ENCODE measurements around the gene HSD11B2. TPM values are rescaled to one million over a fixed set of nuclear protein-coding genes. Genes with fewer than 3 reads are reported as not detected.

The HSD11B2 gene
- total RNA-seq, 2 donors from 2014 or later = not detected

DNA sequence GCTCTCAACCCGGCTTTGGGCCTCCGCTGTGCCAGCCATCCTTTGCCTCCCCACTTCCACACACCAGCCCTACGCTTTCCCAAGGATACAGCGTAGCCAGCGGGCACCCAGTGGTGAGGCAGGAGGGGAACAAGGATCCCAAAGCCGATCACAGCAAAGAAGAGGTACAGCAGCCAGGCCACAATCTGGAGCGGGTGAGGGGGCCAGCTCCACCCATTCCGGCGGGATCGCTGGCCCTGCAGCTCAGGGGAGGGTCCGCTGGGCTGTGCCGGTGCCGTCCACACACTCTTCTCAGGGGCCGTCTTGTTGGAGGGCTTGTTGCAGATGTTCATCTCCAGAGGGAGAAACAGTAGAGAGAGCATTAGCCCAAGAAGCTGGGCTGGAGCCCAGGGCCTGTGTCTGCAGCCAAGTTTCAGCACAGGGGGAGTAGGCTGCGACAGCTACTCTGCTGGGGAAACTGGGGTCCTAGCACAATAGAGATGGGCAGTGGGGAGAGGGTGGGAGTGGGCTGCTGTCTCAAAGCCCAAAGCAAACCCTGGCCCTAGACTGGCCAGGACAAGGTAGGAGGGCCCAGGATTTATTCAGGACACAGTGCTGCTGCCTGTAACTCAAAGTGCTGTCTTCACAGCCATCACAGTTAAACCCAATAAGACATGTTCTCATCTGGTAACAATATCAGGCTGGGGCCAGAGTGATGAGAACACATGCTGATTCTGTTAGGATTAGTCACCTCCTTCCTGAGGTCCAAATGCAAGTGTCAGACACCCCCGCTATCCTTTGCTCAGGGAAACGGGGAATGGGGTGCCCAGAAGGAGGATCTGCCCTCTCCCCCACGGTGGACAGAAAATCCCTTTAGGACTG is 24.6 kb upstream of the HSD11B2 start:
- no peak for ATAC-seq (ENCODE audit: insufficient number of reproducible peaks, low FRiP score, low read depth)
- Histone ChIP-seq H3K27me3 (replicated peaks; ENCODE audit: insufficient read depth) (no peaks in the 10 kb centered on the region), H3K9me3 (no peaks in the 10 kb centered on the region), H3K27ac (no peak overlapping the region), H3K36me3 (no peaks in the 10 kb centered on the region), H3K4me1 (ENCODE audit: control insufficient read depth in 1 of 2, low read depth in 2 of 2) (no peaks in the 10 kb centered on the region), H3K4me3 (no peak overlapping the region)
- DNase-seq (ENCODE audit: low spot score) = no peak
- TF ChIP-seq, protein P1, sequence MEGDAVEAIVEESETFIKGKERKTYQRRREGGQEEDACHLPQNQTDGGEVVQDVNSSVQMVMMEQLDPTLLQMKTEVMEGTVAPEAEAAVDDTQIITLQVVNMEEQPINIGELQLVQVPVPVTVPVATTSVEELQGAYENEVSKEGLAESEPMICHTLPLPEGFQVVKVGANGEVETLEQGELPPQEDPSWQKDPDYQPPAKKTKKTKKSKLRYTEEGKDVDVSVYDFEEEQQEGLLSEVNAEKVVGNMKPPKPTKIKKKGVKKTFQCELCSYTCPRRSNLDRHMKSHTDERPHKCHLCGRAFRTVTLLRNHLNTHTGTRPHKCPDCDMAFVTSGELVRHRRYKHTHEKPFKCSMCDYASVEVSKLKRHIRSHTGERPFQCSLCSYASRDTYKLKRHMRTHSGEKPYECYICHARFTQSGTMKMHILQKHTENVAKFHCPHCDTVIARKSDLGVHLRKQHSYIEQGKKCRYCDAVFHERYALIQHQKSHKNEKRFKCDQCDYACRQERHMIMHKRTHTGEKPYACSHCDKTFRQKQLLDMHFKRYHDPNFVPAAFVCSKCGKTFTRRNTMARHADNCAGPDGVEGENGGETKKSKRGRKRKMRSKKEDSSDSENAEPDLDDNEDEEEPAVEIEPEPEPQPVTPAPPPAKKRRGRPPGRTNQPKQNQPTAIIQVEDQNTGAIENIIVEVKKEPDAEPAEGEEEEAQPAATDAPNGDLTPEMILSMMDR (IDR thresholded peaks at IDR 0.05) = no peak

DNA sequence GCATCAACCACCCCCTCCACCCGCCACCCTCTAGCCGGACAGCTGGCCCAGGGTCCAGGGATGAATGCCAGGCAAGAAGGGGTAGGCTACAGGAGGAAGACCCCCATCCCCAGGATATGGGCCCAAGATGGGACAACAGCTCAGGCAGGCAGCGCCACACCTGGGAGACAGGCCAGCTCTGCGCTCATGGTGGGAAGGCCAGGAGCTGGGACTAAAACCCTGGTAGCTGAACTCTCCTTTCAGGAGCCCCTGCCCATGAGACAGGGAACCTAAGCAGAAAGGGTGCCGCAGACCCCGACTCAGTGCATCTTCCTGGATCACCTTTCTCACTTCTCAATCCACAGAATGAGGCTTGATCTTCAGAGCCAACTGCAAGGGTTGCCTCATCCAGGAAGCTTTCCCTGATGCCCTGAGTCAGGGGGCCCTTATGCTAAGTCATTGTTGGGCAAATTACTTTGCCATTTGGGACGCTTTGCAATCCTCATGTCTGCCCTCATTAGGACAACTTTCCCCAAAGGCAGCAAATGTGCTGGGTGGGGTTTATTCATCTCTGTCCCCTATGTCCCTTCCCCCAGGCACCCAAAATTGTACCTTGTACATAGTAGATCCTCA is 23.6 kb upstream of the HSD11B2 start:
- no peaks in the 10 kb centered on the region for H3K9me3 ChIP-seq
- H3K27ac ChIP-seq = no peak overlapping the region
- H3K4me3 ChIP-seq = no peak overlapping the region
- H3K27me3 ChIP-seq (replicated peaks; ENCODE audit: insufficient read depth) = no peaks in the 10 kb centered on the region
- DNase-seq (ENCODE audit: low spot score) (no peak), ATAC-seq (ENCODE audit: insufficient number of reproducible peaks, low FRiP score, low read depth) (no peak)
- TF ChIP-seq, protein P1 (IDR thresholded peaks at IDR 0.05) = no peak
- H3K4me1 ChIP-seq (ENCODE audit: control insufficient read depth in 1 of 2, low read depth in 2 of 2) = no peaks in the 10 kb centered on the region
- no peaks in the 10 kb centered on the region for H3K36me3 ChIP-seq

DNA sequence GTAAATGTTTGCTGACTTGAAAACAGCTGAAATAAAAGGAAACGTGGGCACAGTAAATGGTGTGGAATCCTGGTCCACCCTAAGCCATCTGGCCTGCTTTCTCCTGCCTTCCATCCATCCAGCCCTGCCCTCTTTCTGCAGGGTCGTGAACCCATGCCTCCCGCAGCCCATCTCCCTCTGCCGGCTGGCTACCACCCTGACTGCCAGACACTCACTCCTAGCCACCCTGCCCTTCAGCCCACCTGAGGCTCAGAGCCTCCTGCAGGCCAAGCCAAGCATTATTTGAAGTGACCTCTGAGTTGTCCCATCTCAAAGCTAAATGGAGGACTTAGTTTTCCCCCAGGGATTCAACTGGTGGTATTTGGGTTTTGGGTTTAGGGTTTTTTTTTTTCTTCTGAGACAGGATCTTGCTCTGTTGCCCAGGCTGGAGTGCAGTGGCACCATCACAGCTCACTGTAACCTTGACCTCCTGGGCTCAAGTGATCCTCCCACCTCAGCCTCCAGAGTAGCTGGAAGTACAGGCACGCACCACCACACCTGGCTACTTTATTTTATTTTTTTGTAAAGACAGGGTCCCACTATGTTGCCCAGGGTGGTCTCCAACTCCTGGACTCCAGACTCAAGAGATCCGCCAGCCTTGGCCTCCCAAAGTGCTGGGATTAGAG is 23.0 kb upstream of the HSD11B2 start:
- no peaks in the 10 kb centered on the region for H3K9me3 ChIP-seq
- TF ChIP-seq, protein P1 (IDR thresholded peaks at IDR 0.05) = no peak
- H3K4me1 ChIP-seq (ENCODE audit: control insufficient read depth in 1 of 2, low read depth in 2 of 2) = no peaks in the 10 kb centered on the region
- H3K27me3 ChIP-seq (replicated peaks; ENCODE audit: insufficient read depth) = no peaks in the 10 kb centered on the region
- ATAC-seq (ENCODE audit: insufficient number of reproducible peaks, low FRiP score, low read depth) (no peak), DNase-seq (ENCODE audit: low spot score) (no peak)
- H3K4me3 ChIP-seq = no peak overlapping the region
- H3K27ac ChIP-seq = no peak overlapping the region
- no peaks in the 10 kb centered on the region for H3K36me3 ChIP-seq

DNA sequence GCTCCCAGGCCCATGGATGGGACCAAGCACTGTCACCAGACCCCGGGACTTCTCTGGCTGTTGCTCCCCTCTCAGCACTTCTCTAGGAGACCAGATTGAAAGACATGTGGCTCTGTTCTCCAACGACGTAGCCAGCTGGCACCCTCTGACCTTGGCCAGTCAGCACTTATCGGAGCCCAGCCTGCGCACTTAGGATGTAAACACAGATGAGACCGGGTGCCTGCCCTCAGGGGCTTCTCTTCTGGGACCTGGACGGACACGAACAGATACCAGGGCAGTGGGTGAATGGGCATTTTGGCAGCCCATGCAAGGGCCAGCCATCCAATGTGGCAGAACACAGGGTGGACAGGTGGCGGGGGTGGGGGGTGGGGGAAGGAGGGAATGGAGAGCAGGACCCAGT is 21.3 kb upstream of the HSD11B2 start:
- Histone ChIP-seq H3K4me3 (no peak overlapping the region), H3K36me3 (no peaks in the 10 kb centered on the region), H3K27ac (no peak overlapping the region), H3K27me3 (replicated peaks; ENCODE audit: insufficient read depth) (no peaks in the 10 kb centered on the region), H3K9me3 (no peaks in the 10 kb centered on the region), H3K4me1 (ENCODE audit: control insufficient read depth in 1 of 2, low read depth in 2 of 2) (no peaks in the 10 kb centered on the region)
- ATAC-seq (ENCODE audit: insufficient number of reproducible peaks, low FRiP score, low read depth) (no peak), DNase-seq (ENCODE audit: low spot score) (no peak)
- TF ChIP-seq, protein P1 (IDR thresholded peaks at IDR 0.05) = no peak

DNA sequence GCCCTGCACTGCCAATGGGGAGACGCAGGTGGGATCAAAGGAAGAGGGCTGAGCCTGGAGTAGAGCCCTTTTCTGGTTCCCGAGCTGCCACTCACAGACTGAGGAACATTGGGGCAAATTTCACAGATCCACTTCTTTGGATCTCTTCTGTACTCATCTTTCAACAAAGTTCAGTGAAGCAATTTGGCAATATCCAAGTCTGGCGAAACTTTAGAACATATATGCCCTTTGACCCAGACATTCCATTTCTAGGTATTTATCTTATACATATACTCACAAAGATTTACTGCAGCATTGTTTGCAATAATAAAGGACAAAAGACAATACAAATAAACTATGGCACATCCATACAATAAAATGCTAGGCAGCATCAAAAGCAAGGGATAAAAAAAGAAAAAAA is 19.6 kb upstream of the HSD11B2 start:
- no peak for DNase-seq (ENCODE audit: low spot score)
- TF ChIP-seq, protein P1 (IDR thresholded peaks at IDR 0.05) = no peak
- ATAC-seq (ENCODE audit: insufficient number of reproducible peaks, low FRiP score, low read depth) = no peak
- no peak overlapping the region for H3K4me3 ChIP-seq
- H3K4me1 ChIP-seq (ENCODE audit: control insufficient read depth in 1 of 2, low read depth in 2 of 2) = peaks cover 0 to 10% of the 10 kb centered on the region in 2 donors
- H3K36me3 ChIP-seq = no peaks in the 10 kb centered on the region
- H3K9me3 ChIP-seq = no peaks in the 10 kb centered on the region
- no peak overlapping the region for H3K27ac ChIP-seq
- no peaks in the 10 kb centered on the region for H3K27me3 ChIP-seq (replicated peaks; ENCODE audit: insufficient read depth)
